ENCODE data around the gene COBLL1.

DNA sequence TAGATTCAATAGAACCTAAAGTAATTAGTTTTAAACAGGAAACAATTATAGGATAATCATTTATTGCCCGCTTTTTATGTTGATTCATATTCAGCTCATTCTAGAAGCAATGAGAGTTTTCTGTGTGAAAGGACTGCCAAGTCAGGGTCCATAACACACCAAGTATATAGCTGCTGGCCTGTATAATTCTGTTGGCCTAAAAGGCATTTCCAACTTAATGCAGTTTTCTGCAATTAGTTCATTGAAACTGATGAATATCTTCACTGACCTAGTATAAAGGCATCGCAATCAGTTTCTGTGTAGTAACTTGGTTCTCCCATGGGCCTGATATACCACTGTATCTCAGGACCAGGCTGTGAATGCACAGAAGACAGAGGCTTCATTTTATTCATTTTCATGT is 151.3 kb downstream of the COBLL1 start:
- TF ChIP-seq, protein P1, sequence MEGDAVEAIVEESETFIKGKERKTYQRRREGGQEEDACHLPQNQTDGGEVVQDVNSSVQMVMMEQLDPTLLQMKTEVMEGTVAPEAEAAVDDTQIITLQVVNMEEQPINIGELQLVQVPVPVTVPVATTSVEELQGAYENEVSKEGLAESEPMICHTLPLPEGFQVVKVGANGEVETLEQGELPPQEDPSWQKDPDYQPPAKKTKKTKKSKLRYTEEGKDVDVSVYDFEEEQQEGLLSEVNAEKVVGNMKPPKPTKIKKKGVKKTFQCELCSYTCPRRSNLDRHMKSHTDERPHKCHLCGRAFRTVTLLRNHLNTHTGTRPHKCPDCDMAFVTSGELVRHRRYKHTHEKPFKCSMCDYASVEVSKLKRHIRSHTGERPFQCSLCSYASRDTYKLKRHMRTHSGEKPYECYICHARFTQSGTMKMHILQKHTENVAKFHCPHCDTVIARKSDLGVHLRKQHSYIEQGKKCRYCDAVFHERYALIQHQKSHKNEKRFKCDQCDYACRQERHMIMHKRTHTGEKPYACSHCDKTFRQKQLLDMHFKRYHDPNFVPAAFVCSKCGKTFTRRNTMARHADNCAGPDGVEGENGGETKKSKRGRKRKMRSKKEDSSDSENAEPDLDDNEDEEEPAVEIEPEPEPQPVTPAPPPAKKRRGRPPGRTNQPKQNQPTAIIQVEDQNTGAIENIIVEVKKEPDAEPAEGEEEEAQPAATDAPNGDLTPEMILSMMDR (IDR thresholded peaks at IDR 0.05), result no peak
- TF ChIP-seq EP300 (IDR thresholded peaks at IDR 0.05), result no peak
- TF ChIP-seq POLR2A (IDR thresholded peaks at IDR 0.05; ENCODE audit: low read depth), result no peak
